OCI-LY1 (cell line): ENCODE data around the gene RAPGEF1.

Experiments used
- H2AFZ ChIP-seq: fragments of 200-600 bp; sonication (generic), shearing (Covaris generic); 2 replicates; pipeline ENCODE4 v1.6.0; 2014; ENCODE audit warnings: antibody characterized with exemption, mild to moderate bottlenecking, low read length
- H3F3A ChIP-seq: fragments of 200-600 bp; sonication (generic), shearing (Covaris generic); 2 replicates; pipeline ENCODE4 v1.6.0; 2014; ENCODE audit warnings: mild to moderate bottlenecking, antibody characterized with exemption, low read length, moderate library complexity; ENCODE audit not compliant: insufficient read depth
- H3K27ac ChIP-seq: fragments of 200-600 bp; sonication (generic); 2 replicates; pipeline ENCODE4 v1.5.1; 2014; ENCODE audit warnings: low read length, mixed run types, mild to moderate bottlenecking, low read depth; ENCODE audit not compliant: poor library complexity, severe bottlenecking
- H3K27me3 ChIP-seq: fragments of 200-600 bp; sonication (generic); 2 replicates; pipeline ENCODE4 v1.6.0; 2014; ENCODE audit warnings: antibody characterized with exemption, mild to moderate bottlenecking, low read length, moderate library complexity; ENCODE audit not compliant: insufficient read depth
- H3K36me3 ChIP-seq: fragments of 200-600 bp; sonication (generic); 2 replicates; pipeline ENCODE4 v1.6.1; 2014; ENCODE audit warnings: mild to moderate bottlenecking, antibody characterized with exemption, low read length, moderate library complexity, mixed read lengths; ENCODE audit not compliant: insufficient read depth
- H3K4me1 ChIP-seq: fragments of 200-600 bp; sonication (generic); 2 replicates; pipeline ENCODE4 v1.5.1; 2014; ENCODE audit warnings: mild to moderate bottlenecking, low read length, moderate library complexity; ENCODE audit not compliant: insufficient read depth, severe bottlenecking
- H3K4me2 ChIP-seq: fragments of 200-600 bp; sonication (generic), shearing (Covaris generic); 2 replicates; pipeline ENCODE4 v1.6.1; 2014; ENCODE audit warnings: low read length
- H3K4me3 ChIP-seq: fragments of 200-600 bp; sonication (generic); 2 replicates; pipeline ENCODE4 v1.5.1; 2014; ENCODE audit warnings: low read length, low read depth, mild to moderate bottlenecking, mixed read lengths; ENCODE audit not compliant: poor library complexity, severe bottlenecking
- H3K79me2 ChIP-seq: fragments of 200-600 bp; shearing (Covaris generic); 2 replicates; pipeline ENCODE4 v1.6.1; 2016; ENCODE audit warnings: mixed run types, low read length, mixed read lengths; ENCODE audit not compliant: insufficient read depth
- H3K9ac ChIP-seq: fragments of 200-600 bp; sonication (generic), shearing (Covaris generic); 2 replicates; pipeline ENCODE4 v1.6.1; 2014; ENCODE audit warnings: mild to moderate bottlenecking, low read length, mixed read lengths
- H3K9me2 ChIP-seq: fragments of 200-600 bp; sonication (generic), shearing (Covaris generic); 2 replicates; pipeline ENCODE4 v1.6.1; 2014; ENCODE audit warnings: low read depth, mild to moderate bottlenecking, low read length, mixed read lengths
- H3K9me3 ChIP-seq: fragments of 200-600 bp; shearing (Covaris generic); 2 replicates; pipeline ENCODE4 v1.6.1; 2014; ENCODE audit warnings: low read length, mixed read lengths
- H4K20me1 ChIP-seq: fragments of 200-600 bp; sonication (generic), shearing (Covaris generic); 2 replicates; pipeline ENCODE4 v1.6.0; 2016; ENCODE audit warnings: mild to moderate bottlenecking, low read length; ENCODE audit not compliant: insufficient read depth
- EZH2 ChIP-seq: fragments of 200-600 bp; sonication (generic), shearing (Covaris generic); IDR thresholded peaks from 2 replicates; pipeline ENCODE4 v1.8.0; 2017; ENCODE audit warnings: borderline replicate concordance, mixed run types, mild to moderate bottlenecking, antibody characterized with exemption, low read length, moderate library complexity, mixed read lengths
- TF ChIP-seq, protein P1 (sequence below): fragments of 200-600 bp; sonication (generic), shearing (Covaris generic); IDR thresholded peaks from 2 replicates; pipeline ENCODE4 v1.5.1; 2017; ENCODE audit warnings: mild to moderate bottlenecking, antibody characterized with exemption, low read length, moderate library complexity, mixed read lengths

RAPGEF1 gene

DNA sequence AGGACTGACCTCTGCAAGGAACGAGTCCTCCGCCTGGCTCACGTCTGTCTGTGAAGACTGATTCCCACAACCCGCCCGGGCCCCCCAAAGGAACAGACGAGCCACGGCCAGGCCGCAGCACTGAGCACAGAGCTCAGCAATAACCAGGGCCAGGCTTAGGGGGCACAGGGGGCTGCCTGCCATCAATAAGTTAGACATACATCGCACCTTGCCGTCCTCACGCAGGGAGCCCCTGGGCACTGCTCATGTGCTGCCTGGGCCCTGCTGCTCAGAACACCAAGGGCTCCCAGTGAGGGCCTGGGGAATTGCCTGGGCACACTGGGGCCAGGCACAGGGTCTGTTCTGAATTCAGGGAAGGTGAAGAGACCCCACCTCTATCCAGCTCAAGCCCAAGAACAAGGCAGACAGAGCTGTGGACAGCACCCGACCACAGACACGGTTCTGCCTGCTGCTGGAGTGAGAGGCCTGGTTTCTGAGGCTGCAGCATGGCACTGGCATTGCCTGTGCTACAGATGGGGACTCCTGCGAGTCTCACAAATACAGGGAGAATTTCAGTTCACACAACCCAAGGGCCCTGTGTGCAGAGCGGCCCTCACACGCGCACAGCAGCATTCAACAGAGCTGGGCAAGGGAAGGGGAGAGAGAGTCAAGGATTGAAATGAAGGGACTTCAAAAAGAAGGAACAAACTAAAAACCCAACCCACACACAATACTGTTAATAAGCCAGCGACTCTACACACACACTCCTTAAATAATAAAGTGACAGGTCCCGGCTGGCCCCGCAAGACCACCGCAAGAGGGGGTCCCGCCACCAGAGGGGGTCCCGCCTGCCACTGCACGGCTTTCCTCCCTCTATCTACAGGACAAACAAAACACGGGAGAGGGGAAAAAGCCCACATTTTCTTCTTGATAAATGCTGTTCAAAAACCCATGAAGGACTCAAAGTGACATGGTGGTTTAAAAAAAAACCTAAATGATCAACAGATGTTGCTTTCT lies 162.6 kb downstream of the RAPGEF1 start:
- H4K20me1 ChIP-seq = no peaks in the 10 kb centered on the region
- TF ChIP-seq EZH2 = no peak
- TF ChIP-seq, protein P1, sequence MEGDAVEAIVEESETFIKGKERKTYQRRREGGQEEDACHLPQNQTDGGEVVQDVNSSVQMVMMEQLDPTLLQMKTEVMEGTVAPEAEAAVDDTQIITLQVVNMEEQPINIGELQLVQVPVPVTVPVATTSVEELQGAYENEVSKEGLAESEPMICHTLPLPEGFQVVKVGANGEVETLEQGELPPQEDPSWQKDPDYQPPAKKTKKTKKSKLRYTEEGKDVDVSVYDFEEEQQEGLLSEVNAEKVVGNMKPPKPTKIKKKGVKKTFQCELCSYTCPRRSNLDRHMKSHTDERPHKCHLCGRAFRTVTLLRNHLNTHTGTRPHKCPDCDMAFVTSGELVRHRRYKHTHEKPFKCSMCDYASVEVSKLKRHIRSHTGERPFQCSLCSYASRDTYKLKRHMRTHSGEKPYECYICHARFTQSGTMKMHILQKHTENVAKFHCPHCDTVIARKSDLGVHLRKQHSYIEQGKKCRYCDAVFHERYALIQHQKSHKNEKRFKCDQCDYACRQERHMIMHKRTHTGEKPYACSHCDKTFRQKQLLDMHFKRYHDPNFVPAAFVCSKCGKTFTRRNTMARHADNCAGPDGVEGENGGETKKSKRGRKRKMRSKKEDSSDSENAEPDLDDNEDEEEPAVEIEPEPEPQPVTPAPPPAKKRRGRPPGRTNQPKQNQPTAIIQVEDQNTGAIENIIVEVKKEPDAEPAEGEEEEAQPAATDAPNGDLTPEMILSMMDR = no peak
- no peak overlapping the region for H3K4me3 ChIP-seq
- H3K9me3 ChIP-seq = no peaks in the 10 kb centered on the region
- H3K9ac ChIP-seq = no peak overlapping the region
- no peaks in the 10 kb centered on the region for H3F3A ChIP-seq
- no peaks in the 10 kb centered on the region for H3K27me3 ChIP-seq
- no peak overlapping the region for H2AFZ ChIP-seq
- H3K27ac ChIP-seq = no peak overlapping the region
- no peaks in the 10 kb centered on the region for H3K79me2 ChIP-seq
- H3K36me3 ChIP-seq = peaks cover 93% of the 10 kb centered on the region
- no peak overlapping the region for H3K4me2 ChIP-seq
- H3K9me2 ChIP-seq = no peaks in the 10 kb centered on the region
- H3K4me1 ChIP-seq = peaks cover 7% of the 10 kb centered on the region

DNA sequence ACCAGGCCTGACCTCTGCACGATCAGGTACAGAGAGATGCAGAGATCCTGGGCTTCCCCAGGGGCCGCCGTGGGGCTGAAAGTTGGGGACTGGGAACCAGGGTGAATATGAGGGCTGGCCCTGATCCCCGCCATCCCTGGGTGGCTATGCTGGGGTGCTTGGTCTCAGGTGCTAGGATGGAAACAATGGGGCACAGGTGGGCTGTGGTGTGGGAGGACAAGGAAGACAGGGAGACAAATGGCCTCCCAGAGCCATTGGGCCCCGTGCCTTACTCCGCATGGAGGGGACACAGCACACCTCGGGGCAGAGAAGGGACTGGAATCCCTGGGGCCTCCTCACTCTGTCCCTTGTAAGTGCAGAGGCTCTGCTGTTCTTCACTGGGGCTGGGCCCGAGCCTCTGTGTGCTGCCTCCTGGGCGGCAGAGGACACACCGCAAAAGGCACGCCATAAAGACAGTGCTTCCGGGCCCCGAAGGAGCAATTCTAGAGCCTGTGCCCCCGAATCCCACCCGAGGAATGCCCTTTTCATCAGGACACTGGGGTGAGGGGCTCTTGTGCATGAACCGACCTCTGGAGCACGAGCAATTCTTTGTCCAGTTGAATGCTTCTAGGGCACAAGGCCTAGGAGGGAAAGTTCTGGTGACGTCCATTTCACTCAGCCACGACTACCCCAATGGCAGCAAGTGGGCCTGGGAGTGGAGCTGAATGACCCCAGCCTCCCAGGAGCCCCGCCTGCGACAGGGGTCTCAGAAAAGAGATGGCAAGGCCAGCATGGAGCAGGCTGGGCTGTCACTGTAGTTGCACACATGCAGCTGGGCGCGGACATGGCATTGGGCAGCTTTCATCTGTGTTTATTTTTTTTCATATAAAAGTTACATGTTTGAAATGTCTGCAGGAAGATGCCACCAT lies 163.7 kb downstream of the RAPGEF1 start:
- Histone ChIP-seq H3K27me3 (no peaks in the 10 kb centered on the region), H3K9me3 (no peaks in the 10 kb centered on the region), H3K36me3 (peaks cover 94% of the 10 kb centered on the region), H3K4me2 (no peak overlapping the region), H3K4me1 (peaks cover 7% of the 10 kb centered on the region), H3K79me2 (no peaks in the 10 kb centered on the region), H4K20me1 (no peaks in the 10 kb centered on the region), H3K4me3 (no peak overlapping the region), H3K9ac (no peak overlapping the region), H3K27ac (no peak overlapping the region), H2AFZ (no peak overlapping the region), H3F3A (no peaks in the 10 kb centered on the region), H3K9me2 (no peaks in the 10 kb centered on the region)
- TF ChIP-seq EZH2 = no peak
- TF ChIP-seq, protein P1 = no peak

DNA sequence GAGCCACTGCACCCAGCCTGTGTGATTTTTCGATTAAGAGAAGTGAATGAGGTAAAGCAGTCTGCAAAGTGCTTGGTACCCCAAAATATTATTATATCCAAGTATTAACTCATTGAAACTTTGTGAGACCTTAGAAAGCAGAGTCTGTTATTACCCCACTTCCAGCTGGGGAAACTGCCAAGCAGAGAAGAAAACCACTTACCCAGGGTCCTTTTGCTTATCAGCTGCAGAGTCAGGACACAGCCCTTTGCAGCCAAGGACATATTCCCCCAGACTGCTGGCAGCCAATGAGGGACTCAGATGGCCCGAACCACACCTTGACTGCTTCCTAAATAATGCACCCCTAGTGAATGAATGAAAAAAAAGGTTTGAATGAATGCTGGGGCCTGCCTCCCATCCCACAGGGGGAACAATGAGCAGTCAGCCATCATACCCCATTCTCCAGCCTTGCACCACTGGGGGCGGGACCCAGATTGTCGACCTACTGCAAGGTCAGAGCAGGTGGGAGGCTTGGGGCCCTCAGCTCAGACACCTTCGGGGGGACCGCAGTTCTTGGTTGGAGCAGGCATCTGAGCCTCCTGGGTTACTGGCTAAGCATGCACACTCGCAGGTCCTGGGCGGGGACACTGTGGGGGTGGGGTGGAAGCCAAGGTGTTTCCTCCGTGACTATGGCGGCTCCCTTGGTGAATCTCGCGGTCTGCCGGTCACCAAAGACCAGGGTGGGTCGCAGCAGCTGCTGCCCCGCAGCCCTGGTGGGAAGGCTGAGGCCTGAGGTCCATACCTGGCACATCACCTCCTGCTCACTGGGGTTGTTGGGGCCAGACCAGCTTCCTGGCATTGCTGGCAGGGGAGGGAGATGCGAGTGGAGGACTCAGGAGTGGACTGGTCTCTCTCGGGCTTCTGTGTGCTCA lies 164.9 kb downstream of the RAPGEF1 start:
- Histone ChIP-seq H3K9me3 (no peaks in the 10 kb centered on the region), H3K79me2 (no peaks in the 10 kb centered on the region), H3K27ac (no peak overlapping the region), H3K4me2 (no peak overlapping the region), H3K9ac (no peak overlapping the region), H3F3A (no peaks in the 10 kb centered on the region), H3K4me1 (peaks cover 7% of the 10 kb centered on the region), H4K20me1 (no peaks in the 10 kb centered on the region), H3K9me2 (no peaks in the 10 kb centered on the region), H2AFZ (no peak overlapping the region), H3K27me3 (no peaks in the 10 kb centered on the region), H3K4me3 (no peak overlapping the region), H3K36me3 (peaks cover 95% of the 10 kb centered on the region)
- no peak for TF ChIP-seq EZH2
- TF ChIP-seq, protein P1 = no peak
